Kidney glomerular epithelial cell (primary cell): ENCODE measurements around the gene COG8.

ENCODE experiments used
- DNase-seq: peaks from one replicate; lab custom pipeline; 2025; lab: John Stamatoyannopoulos, UW

Gene COG8

GRCh38 chr16:69285240-69285639 lies 54.1 kb downstream of the COG8 start:
- DNase-seq, result no peak

GRCh38 chr16:69283851-69284250 lies 55.5 kb downstream of the COG8 start:
- no peak for DNase-seq

- DNase-seq, result no peak
These were observed 62.0 kb downstream of the COG8 start for GRCh38 chr16:69277413-69277812.
